OCI-LY7 (cell line): ENCODE results near the gene LRRFIP2.

Source experiments
- EZH2phosphoT487 ChIP-seq: fragments of 200-600 bp; sonication (generic); IDR thresholded peaks from 2 replicates; pipeline ENCODE4 v1.6.1; 2018; ENCODE audit warnings: low read depth, borderline replicate concordance, mild to moderate bottlenecking, mixed run types, antibody characterized with exemption, low read length, moderate library complexity, mixed read lengths
- TF ChIP-seq, protein P1 (sequence below): fragments of 200-600 bp; sonication (generic); conservative IDR thresholded peaks from 2 replicates; pipeline ENCODE4 v1.5.1; 2014; ENCODE audit warnings: mild to moderate bottlenecking, antibody characterized with exemption, low read length, moderate library complexity, mixed read lengths

DNA sequence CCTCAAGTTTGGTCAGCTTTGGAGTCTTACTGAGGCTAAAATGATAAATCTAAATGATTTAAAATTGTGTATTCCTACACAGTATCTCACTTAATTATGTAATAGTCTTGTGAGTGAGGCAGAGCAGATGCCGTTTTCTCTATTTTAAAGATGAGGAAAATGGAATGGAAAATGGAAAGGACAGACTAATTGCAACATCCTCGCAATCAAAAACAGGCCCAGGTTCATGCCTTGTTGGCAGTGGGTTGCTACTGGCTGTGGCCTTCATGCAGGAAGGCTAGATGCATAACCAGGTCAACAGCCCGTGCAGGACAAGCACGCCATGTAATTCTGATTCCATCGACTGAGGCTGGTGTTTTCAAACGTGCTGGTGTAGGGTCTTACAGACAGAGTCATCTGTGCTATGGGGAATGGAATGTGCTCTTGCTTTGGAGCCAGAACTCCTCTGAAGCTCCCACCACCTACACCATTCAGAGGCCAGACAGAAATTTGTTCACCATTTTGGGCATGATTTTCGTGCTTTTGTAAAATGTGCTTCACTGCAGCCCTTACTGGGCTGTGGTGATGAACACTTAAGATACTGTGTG lies 143.2 kb downstream of the LRRFIP2 start:
- TF ChIP-seq, protein P1, sequence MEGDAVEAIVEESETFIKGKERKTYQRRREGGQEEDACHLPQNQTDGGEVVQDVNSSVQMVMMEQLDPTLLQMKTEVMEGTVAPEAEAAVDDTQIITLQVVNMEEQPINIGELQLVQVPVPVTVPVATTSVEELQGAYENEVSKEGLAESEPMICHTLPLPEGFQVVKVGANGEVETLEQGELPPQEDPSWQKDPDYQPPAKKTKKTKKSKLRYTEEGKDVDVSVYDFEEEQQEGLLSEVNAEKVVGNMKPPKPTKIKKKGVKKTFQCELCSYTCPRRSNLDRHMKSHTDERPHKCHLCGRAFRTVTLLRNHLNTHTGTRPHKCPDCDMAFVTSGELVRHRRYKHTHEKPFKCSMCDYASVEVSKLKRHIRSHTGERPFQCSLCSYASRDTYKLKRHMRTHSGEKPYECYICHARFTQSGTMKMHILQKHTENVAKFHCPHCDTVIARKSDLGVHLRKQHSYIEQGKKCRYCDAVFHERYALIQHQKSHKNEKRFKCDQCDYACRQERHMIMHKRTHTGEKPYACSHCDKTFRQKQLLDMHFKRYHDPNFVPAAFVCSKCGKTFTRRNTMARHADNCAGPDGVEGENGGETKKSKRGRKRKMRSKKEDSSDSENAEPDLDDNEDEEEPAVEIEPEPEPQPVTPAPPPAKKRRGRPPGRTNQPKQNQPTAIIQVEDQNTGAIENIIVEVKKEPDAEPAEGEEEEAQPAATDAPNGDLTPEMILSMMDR = no peak
- TF ChIP-seq EZH2phosphoT487 = no peak
